ENCODE results near the gene CLCN5. TPM values are rescaled to one million over a fixed set of nuclear protein-coding genes. Genes with fewer than 3 reads are reported as not detected.

Gene CLCN5
- total and polyA plus RNA-seq, 10 of the 15 experiments (the other 5 are each of a cell fraction or from before 2014, with no cell fraction given) = 0.33 to 3.8 (median 2.6) TPM

- no peak for TF ChIP-seq ZNF687 (IDR thresholded peaks at IDR 0.05)
Observed at GRCh38 chrX:50147972-50148371, 225.6 kb downstream of the CLCN5 start (continued).

MicroRNAs within 50 kb of the gene (microRNA counts, 767-probe panel; counts per million panel counts)
- microRNA hsa-miR-188-3p (516 counts per million, percentile 8 among the panel's probes with 10 or more counts), microRNA hsa-miR-188-5p (2,139 counts per million, percentile 78 among the panel's probes with 10 or more counts), microRNA hsa-miR-362-3p (2,415 counts per million, percentile 82 among the panel's probes with 10 or more counts), microRNA hsa-miR-362-5p (1,705 counts per million, percentile 66 among the panel's probes with 10 or more counts), microRNA hsa-miR-500a-5p+hsa-miR-501-5p (1,899 counts per million, percentile 72 among the panel's probes with 10 or more counts), microRNA hsa-miR-500b (55.3 counts per million), microRNA hsa-miR-501-3p (784 counts per million, percentile 18 among the panel's probes with 10 or more counts), microRNA hsa-miR-502-3p (784 counts per million, percentile 18 among the panel's probes with 10 or more counts), microRNA hsa-miR-502-5p (784 counts per million, percentile 18 among the panel's probes with 10 or more counts), microRNA hsa-miR-532-3p (1,346 counts per million, percentile 48 among the panel's probes with 10 or more counts), microRNA hsa-miR-532-5p (1,973 counts per million, percentile 75 among the panel's probes with 10 or more counts), microRNA hsa-miR-660-5p (2,470 counts per million, percentile 84 among the panel's probes with 10 or more counts)

Small RNA genes lying within 50 kb of the gene (microRNA-seq; reads per million reads assigned to microRNA genes)
- gene MIR188 = 429 reads per million, percentile 84 among the genes with 10 or more reads in this experiment
- gene MIR362 = 232 reads per million, percentile 80 among the genes with 10 or more reads in this experiment
- 22.6 reads per million, percentile 58 among the genes with 10 or more reads in this experiment for gene MIR500A
- not detected for gene MIR500B
- 86.6 reads per million, percentile 73 among the genes with 10 or more reads in this experiment for gene MIR501
- 57.6 reads per million, percentile 68 among the genes with 10 or more reads in this experiment for gene MIR502
- gene MIR532 = 3,256 reads per million, percentile 92 among the genes with 10 or more reads in this experiment
- gene MIR660 = 1,389 reads per million, percentile 90 among the genes with 10 or more reads in this experiment

Small RNA genes lying within 50 kb of the gene (small RNA-seq; reads per million reads assigned to genes)
- gene MIR188 (5.2 reads per million, percentile 89 among the genes with 10 or more reads in this experiment), gene MIR362 (25.5 reads per million, percentile 97 among the genes with 10 or more reads in this experiment), gene MIR500A (308 reads per million, percentile 99 among the genes with 10 or more reads in this experiment), gene MIR500B (2.5 reads per million, percentile 70 among the genes with 10 or more reads in this experiment), gene MIR501 (164 reads per million, percentile 99 among the genes with 10 or more reads in this experiment), gene MIR502 (4.6 reads per million, percentile 87 among the genes with 10 or more reads in this experiment), gene MIR532 (301 reads per million, percentile 99 among the genes with 10 or more reads in this experiment), gene MIR660 (80.6 reads per million, percentile 99 among the genes with 10 or more reads in this experiment), gene RNU6-421P (not detected)

Other genes with a start within 250 kb of the CLCN5 start
- gene PAGE1, start 226.6 kb upstream of the CLCN5 start, total RNA-seq (2014; rRNA removed) = not detected in 2 replicates
- not detected in 2 replicates for gene PAGE1, start 226.6 kb upstream of the CLCN5 start, total RNA-seq (2014; rRNA removed; fragmentation: Illumina TruSeq; extraction: Trizol)
- gene PAGE1, start 226.6 kb upstream of the CLCN5 start, total RNA-seq (2021) = not detected in 2 replicates
- 0.14 TPM in 1 of 2 replicates, not detected in the other for gene PAGE1, start 226.6 kb upstream of the CLCN5 start, polyA plus RNA-seq (2011; rRNA removed)
- gene PAGE1, start 226.6 kb upstream of the CLCN5 start, polyA plus RNA-seq (2014; fragmentation: Illumina TruSeq; extraction: Trizol) = not detected in 2 replicates
- gene PAGE1, start 226.6 kb upstream of the CLCN5 start, polyA plus RNA-seq (2014; fragmentation: Nextera tagmentation; extraction: Ambion mirVana) = not detected
- not detected in 2 replicates for gene PAGE1, start 226.6 kb upstream of the CLCN5 start, polyA plus RNA-seq (2014; rRNA removed)
- not detected for gene PAGE1, start 226.6 kb upstream of the CLCN5 start, polyA plus RNA-seq (2016; fragmentation: Nextera tagmentation; extraction: Ambion mirVana)
- not detected in 2 replicates for gene PAGE4, start 93.3 kb upstream of the CLCN5 start, total RNA-seq (2014; rRNA removed)
- not detected in 2 replicates for gene PAGE4, start 93.3 kb upstream of the CLCN5 start, total RNA-seq (2014; rRNA removed; fragmentation: Illumina TruSeq; extraction: Trizol)
- not detected in 2 replicates for gene PAGE4, start 93.3 kb upstream of the CLCN5 start, total RNA-seq (2021)
- gene PAGE4, start 93.3 kb upstream of the CLCN5 start, polyA plus RNA-seq (2011; rRNA removed) = not detected in 2 replicates
- gene PAGE4, start 93.3 kb upstream of the CLCN5 start, polyA plus RNA-seq (2014; fragmentation: Illumina TruSeq; extraction: Trizol) = not detected in 2 replicates
- not detected for gene PAGE4, start 93.3 kb upstream of the CLCN5 start, polyA plus RNA-seq (2014; fragmentation: Nextera tagmentation; extraction: Ambion mirVana)
- not detected in 2 replicates for gene PAGE4, start 93.3 kb upstream of the CLCN5 start, polyA plus RNA-seq (2014; rRNA removed)
- not detected for gene PAGE4, start 93.3 kb upstream of the CLCN5 start, polyA plus RNA-seq (2016; fragmentation: Nextera tagmentation; extraction: Ambion mirVana)
- gene USP27X, start 43.1 kb upstream of the CLCN5 start, total RNA-seq (2014; rRNA removed) = 0.82 and 0.90 TPM in 2 replicates
- 0.69 and 0.89 TPM in 2 replicates for gene USP27X, start 43.1 kb upstream of the CLCN5 start, total RNA-seq (2014; rRNA removed; fragmentation: Illumina TruSeq; extraction: Trizol)
- gene USP27X, start 43.1 kb upstream of the CLCN5 start, total RNA-seq (2021) = 0.90 and 1.3 TPM in 2 replicates
- 0.79 and 0.94 TPM in 2 replicates for gene USP27X, start 43.1 kb upstream of the CLCN5 start, polyA plus RNA-seq (2011; rRNA removed)
- 2.0 and 3.5 TPM in 2 replicates for gene USP27X, start 43.1 kb upstream of the CLCN5 start, polyA plus RNA-seq (2014; fragmentation: Illumina TruSeq; extraction: Trizol)
- gene USP27X, start 43.1 kb upstream of the CLCN5 start, polyA plus RNA-seq (2014; fragmentation: Nextera tagmentation; extraction: Ambion mirVana) = under 1 TPM; 0.31 to 0.33 TPM
- 0.93 and 1.1 TPM in 2 replicates for gene USP27X, start 43.1 kb upstream of the CLCN5 start, polyA plus RNA-seq (2014; rRNA removed)
- under 1 TPM in 1 of 2 experiments, not detected in 1; 0.09 TPM for gene USP27X, start 43.1 kb upstream of the CLCN5 start, polyA plus RNA-seq (2016; fragmentation: Nextera tagmentation; extraction: Ambion mirVana)